Measurements from ENCODE around the gene LGALS3BP.

DNA sequence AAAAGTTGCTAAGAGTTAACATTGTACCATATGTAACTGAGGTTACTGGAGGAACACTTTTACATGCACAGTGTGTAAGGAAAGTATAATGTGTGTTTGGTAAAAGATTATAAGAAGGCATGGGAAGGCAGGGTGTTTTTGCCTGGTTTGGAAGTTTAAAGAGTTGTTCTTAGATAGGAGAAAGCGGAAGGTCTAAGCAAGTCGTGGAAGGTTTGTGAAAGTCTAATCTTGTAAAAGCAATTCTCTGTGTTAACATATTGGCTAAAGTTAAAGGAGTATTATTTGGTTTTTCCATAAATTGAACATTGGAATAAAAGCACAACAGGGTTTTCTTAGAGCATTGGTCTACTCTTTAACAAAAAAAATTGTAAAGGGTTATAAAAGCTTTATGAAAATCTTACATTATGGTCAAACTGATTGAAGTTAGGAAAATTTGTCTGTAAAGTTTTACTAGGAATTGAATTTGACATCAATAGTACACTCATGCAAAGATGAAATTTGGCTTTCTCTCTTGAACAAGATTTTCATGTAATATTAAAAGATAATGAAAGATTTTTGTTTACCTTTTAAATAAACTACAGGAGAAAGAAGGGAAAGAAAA is 34.5 kb upstream of the LGALS3BP start:
- TF ChIP-seq, protein P1, sequence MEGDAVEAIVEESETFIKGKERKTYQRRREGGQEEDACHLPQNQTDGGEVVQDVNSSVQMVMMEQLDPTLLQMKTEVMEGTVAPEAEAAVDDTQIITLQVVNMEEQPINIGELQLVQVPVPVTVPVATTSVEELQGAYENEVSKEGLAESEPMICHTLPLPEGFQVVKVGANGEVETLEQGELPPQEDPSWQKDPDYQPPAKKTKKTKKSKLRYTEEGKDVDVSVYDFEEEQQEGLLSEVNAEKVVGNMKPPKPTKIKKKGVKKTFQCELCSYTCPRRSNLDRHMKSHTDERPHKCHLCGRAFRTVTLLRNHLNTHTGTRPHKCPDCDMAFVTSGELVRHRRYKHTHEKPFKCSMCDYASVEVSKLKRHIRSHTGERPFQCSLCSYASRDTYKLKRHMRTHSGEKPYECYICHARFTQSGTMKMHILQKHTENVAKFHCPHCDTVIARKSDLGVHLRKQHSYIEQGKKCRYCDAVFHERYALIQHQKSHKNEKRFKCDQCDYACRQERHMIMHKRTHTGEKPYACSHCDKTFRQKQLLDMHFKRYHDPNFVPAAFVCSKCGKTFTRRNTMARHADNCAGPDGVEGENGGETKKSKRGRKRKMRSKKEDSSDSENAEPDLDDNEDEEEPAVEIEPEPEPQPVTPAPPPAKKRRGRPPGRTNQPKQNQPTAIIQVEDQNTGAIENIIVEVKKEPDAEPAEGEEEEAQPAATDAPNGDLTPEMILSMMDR (IDR thresholded peaks at IDR 0.05), result no peak
- no peak for TF ChIP-seq POLR2A (IDR thresholded peaks at IDR 0.05)

Data from body of pancreas (tissue), 4 donors.